C4-2B (cell line): ENCODE results near the gene MEP1B.

Experiments
- ZFX ChIP-seq: fragments of 450-650 bp; IDR thresholded peaks from 2 replicates; pipeline ENCODE4 v1.6.1; 2017
- TF ChIP-seq, protein P1 (sequence below): fragments of 450-650 bp; conservative IDR thresholded peaks from 2 replicates; pipeline ENCODE4 v1.5.1; 2017; ENCODE audit warnings: mild to moderate bottlenecking

DNA sequence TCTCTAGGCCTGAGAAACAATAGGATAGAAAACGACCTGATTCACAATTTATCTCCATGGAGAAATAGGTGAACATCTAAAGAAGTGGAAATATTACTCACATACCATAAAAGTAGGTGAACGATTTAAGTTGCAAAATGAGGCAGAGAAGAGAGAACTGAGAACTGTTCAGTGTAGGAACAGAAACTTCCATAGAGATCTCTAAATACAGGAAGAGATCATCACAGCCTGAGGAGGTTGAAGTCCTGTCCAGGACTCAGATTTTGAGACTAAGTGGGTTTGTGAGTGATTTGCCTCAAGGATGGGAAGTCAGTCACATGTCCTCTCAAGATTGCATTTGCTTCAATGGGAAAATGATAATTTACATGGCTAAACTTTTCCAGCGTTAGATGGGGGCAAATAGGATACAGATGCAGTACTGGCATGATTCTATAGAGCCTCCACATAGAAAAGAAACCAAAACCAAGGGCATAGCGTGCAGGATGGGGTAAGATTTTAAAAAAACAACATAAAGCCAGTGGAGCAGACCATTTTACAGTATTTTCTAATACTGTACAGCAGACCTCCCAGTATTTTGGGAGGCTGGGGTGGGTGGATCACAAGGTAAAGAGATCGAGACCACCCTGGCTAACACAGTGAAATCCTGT is 68.8 kb downstream of the MEP1B start:
- TF ChIP-seq, protein P1, sequence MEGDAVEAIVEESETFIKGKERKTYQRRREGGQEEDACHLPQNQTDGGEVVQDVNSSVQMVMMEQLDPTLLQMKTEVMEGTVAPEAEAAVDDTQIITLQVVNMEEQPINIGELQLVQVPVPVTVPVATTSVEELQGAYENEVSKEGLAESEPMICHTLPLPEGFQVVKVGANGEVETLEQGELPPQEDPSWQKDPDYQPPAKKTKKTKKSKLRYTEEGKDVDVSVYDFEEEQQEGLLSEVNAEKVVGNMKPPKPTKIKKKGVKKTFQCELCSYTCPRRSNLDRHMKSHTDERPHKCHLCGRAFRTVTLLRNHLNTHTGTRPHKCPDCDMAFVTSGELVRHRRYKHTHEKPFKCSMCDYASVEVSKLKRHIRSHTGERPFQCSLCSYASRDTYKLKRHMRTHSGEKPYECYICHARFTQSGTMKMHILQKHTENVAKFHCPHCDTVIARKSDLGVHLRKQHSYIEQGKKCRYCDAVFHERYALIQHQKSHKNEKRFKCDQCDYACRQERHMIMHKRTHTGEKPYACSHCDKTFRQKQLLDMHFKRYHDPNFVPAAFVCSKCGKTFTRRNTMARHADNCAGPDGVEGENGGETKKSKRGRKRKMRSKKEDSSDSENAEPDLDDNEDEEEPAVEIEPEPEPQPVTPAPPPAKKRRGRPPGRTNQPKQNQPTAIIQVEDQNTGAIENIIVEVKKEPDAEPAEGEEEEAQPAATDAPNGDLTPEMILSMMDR: no peak
- TF ChIP-seq ZFX: no peak
